IPS DF 4.7 (cell line): ENCODE measurements around the gene GALNT12.

Experiments used
- DNase-seq: peaks from one replicate; pipeline ENCODE4 v3.0.0-alpha.2; 2013; ENCODE audit warnings: low spot score; ENCODE audit errors: extremely low read depth

Gene GALNT12

GRCh38 chr9:98833090-98833956 is 25.9 kb downstream of the GALNT12 start:
- no peak for DNase-seq

GRCh38 chr9:98834386-98834785 is 26.9 kb downstream of the GALNT12 start:
- no peak for DNase-seq

- DNase-seq: no peak
Observed at GRCh38 chr9:98836206-98836605, 28.7 kb downstream of the GALNT12 start.

- no peak for DNase-seq
Observed at GRCh38 chr9:98837516-98837915, 30.0 kb downstream of the GALNT12 start.

- no peak for DNase-seq
Observed at GRCh38 chr9:98838155-98838867, 30.8 kb downstream of the GALNT12 start.

GRCh38 chr9:98838868-98839565 is 31.5 kb downstream of the GALNT12 start:
- no peak for DNase-seq

GRCh38 chr9:98839724-98840123 is 32.3 kb downstream of the GALNT12 start:
- DNase-seq: no peak

GRCh38 chr9:98842510-98842909 is 35.0 kb downstream of the GALNT12 start:
- DNase-seq: no peak

- DNase-seq: no peak
Observed at GRCh38 chr9:98846081-98846480, 38.6 kb downstream of the GALNT12 start.

- no peak for DNase-seq
Observed at GRCh38 chr9:98846879-98847278, 39.4 kb downstream of the GALNT12 start.

- DNase-seq: peak; percentile 58
Observed at GRCh38 chr9:98848450-98849149, 41.1 kb downstream of the GALNT12 start.

- no peak for DNase-seq
Observed at GRCh38 chr9:98849563-98849962, 42.1 kb downstream of the GALNT12 start.

GRCh38 chr9:98850851-98851729 is 43.6 kb downstream of the GALNT12 start:
- no peak for DNase-seq

- no peak for DNase-seq
Observed at GRCh38 chr9:98851730-98852459, 44.4 kb downstream of the GALNT12 start.

- no peak for DNase-seq
Observed at GRCh38 chr9:98852460-98852734, 44.9 kb downstream of the GALNT12 start.

GRCh38 chr9:98852961-98853360 is 45.5 kb downstream of the GALNT12 start:
- DNase-seq: no peak

GRCh38 chr9:98854266-98854665 is 46.8 kb downstream of the GALNT12 start:
- no peak for DNase-seq

GRCh38 chr9:98855592-98855991 is 48.1 kb downstream of the GALNT12 start:
- no peak for DNase-seq

GRCh38 chr9:98856982-98857381 is 49.5 kb downstream of the GALNT12 start:
- DNase-seq: no peak

GRCh38 chr9:98859941-98860340 is 52.5 kb downstream of the GALNT12 start:
- no peak for DNase-seq
